ENCODE results near the gene TRPM4. TPM values are rescaled to one million over a fixed set of nuclear protein-coding genes. Genes with fewer than 3 reads are reported as not detected.
"Not testable (repeated sequence)": the region's sequence is repeated elsewhere in the genome, so short reads cannot be mapped to it uniquely, and the experiment has no call there.

The TRPM4 gene
- total and polyA plus RNA-seq, 5 donors, result 28.3 to 36.4 (median 32.5) TPM

DNA sequence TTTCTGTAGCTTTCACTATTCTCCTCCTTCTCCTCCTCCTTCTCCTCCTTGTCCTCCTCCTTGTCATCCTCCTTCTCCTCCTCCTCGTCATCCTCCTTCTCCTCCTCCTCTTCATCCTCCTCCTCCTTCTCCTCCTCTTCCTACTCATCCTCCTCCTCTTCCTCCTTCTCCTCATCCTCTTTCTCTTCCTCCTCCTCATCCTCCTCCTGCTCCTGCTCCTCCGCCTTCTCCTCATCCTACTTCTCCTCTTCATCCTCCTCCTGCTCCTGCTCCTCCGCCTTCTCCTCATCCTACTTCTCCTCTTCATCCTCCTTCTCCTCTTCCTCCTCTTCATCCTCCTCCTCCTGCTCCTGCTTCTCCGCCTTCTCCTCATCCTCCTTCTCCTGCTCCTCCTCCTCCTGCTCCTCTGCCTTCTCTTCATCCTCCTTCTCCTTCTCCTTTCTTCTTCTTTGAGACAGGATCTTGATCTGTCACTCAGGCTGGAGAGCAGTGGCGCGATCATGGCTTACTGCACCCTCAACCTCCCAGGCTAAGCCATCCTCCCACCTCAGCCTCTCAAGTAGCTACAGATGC, 36.3 kb downstream of the TRPM4 start:
- no peak for ATAC-seq
- Histone ChIP-seq H3K9me3 (ENCODE audit: control insufficient read depth, low read length) (no peaks in the 10 kb centered on the region), H3K27me3 (ENCODE audit: control insufficient read depth, insufficient read depth) (no peaks in the 10 kb centered on the region), H3K4me3 (ENCODE audit: low read length) (no peak overlapping the region), H3K4me1 (ENCODE audit: control insufficient read depth, insufficient read depth, low read length) (no peaks in the 10 kb centered on the region), H3K27ac (ENCODE audit: low read length) (no peak overlapping the region)
- DNase-seq, result no peak
- intact Hi-C loops (cut with DNase I), result loop anchor here in 1 of 4 donors (10.0 kb wide), 1 partner anchor 89 kb away; no protein-coding TSS in a partner anchor
- 92% methylated on average over 6 of the region's 6 CpGs for WGBS

DNA sequence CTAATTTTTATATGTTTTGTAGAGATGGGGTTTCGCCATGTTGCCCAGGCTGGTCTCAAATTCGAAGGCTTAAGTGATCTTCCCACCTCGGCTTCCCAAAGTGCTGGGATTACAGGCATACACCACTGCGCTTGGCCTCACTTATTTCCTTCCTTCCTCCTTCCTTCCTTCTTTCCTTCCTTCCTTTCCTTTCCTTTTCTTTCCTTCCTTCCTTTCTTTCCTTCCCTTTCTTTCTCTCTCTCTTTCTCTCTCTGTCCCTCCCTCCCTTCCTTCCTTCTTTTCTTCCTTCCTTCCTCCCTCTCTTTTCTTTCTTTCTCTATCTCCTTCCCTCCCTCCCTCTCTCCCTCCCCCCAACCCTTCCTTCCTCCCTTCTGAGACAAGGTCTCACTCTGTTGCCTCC, 36.8 kb downstream of the TRPM4 start:
- intact Hi-C loops (cut with DNase I), result loop anchor here in 1 of 4 donors (10.0 kb wide), 1 partner anchor 90 kb away; no protein-coding TSS in a partner anchor

DNA sequence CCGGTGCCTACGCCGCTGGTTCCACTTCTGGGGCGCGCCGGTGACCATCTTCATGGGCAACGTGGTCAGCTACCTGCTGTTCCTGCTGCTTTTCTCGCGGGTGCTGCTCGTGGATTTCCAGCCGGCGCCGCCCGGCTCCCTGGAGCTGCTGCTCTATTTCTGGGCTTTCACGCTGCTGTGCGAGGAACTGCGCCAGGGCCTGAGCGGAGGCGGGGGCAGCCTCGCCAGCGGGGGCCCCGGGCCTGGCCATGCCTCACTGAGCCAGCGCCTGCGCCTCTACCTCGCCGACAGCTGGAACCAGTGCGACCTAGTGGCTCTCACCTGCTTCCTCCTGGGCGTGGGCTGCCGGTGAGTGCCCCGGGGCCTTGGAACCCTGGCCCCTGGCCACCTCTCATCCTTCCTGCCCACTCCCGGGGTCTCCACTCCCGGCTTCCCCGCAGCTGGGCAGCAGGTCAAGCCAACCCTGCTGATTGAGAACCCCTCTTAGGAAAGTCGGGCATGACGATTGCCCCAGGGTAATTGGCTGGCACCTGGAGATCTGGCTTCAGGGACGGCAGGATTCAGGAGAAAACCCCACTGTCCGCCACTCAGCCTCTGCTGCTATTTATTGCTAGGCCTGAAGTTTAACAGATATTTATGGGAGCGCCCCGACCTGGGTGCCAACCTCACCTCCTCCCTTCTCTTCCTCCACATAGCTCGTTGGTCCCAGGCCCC, 39.1 kb downstream of the TRPM4 start:
- no peaks in the 10 kb centered on the region for H3K4me1 ChIP-seq (ENCODE audit: control insufficient read depth, insufficient read depth, low read length)
- H3K27ac ChIP-seq (ENCODE audit: low read length), result peak overlapping the region; percentile 50
- no peaks in the 10 kb centered on the region for H3K9me3 ChIP-seq (ENCODE audit: control insufficient read depth, low read length)
- intact Hi-C loops (cut with DNase I), result loop anchor here in 1 of 4 donors (10.0 kb wide), 1 partner anchor 92 kb away; no protein-coding TSS in a partner anchor
- DNase-seq (peak; percentile 33 to 85 (median 74)), ATAC-seq (peak; percentile 77 to 80)
- no peaks in the 10 kb centered on the region for H3K27me3 ChIP-seq (ENCODE audit: control insufficient read depth, insufficient read depth)
- WGBS, result 56% methylated on average over 40 of the region's 40 CpGs
- no peak overlapping the region for H3K4me3 ChIP-seq (ENCODE audit: low read length)

More for the DNA sequence above, 36.8 kb downstream of the TRPM4 start:
- no peaks in the 10 kb centered on the region for H3K4me1 ChIP-seq (ENCODE audit: control insufficient read depth, insufficient read depth, low read length)
- DNase-seq (no peak), ATAC-seq (no peak)
- H3K4me3 ChIP-seq (ENCODE audit: low read length), result no peak overlapping the region
- no peaks in the 10 kb centered on the region for H3K9me3 ChIP-seq (ENCODE audit: control insufficient read depth, low read length)
- WGBS, result 83% methylated on average over 4 of the region's 4 CpGs
- no peak overlapping the region for H3K27ac ChIP-seq (ENCODE audit: low read length)
- H3K27me3 ChIP-seq (ENCODE audit: control insufficient read depth, insufficient read depth), result no peaks in the 10 kb centered on the region

GRCh38 chr19:49200238-49200862, 42.8 kb downstream of the TRPM4 start:
- Histone ChIP-seq H3K27me3 (ENCODE audit: control insufficient read depth, insufficient read depth) (no peaks in the 10 kb centered on the region), H3K4me3 (ENCODE audit: low read length) (no peak overlapping the region), H3K4me1 (ENCODE audit: control insufficient read depth, insufficient read depth, low read length) (no peaks in the 10 kb centered on the region), H3K27ac (ENCODE audit: low read length) (no peak overlapping the region), H3K9me3 (ENCODE audit: control insufficient read depth, low read length) (no peaks in the 10 kb centered on the region)
- intact Hi-C loops (cut with DNase I), result loop anchor here in 2 of 4 donors (5.0 kb wide), 1 partner anchor 103 kb away; no protein-coding TSS in a partner anchor
- ATAC-seq, result peak; percentile 13 to 49
- DNase-seq, result peak in 1 of 3 donors; percentile 31
- WGBS, result 92% methylated on average over 29 of the region's 29 CpGs

- ATAC-seq (no peak), DNase-seq (no peak)
- 91% methylated on average over 7 of the region's 7 CpGs for WGBS
Observed at GRCh38 chr19:49201042-49201441, 43.5 kb downstream of the TRPM4 start.

DNA sequence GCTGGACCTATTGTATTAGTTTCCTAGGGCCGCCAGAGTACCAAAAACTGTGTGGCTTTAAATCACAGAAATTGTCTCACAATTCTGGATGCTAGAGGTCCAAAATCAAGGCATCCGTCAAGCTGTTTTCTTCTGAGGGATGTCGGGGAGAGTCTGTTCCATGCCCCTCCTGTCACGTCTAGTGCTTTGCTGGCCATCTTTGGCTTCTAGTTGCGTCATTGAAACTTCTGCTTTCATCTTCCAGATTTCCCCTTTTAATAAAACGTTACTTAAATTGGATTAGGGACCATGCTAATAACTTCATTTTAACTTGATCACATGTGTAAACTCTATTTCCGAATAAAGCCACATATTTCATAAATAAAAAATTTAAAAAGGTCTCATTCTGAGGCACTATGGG, 47.5 kb downstream of the TRPM4 start:
- ATAC-seq (no peak), DNase-seq (no peak)
- Histone ChIP-seq H3K9me3 (ENCODE audit: control insufficient read depth, low read length) (no peaks in the 10 kb centered on the region), H3K27ac (ENCODE audit: low read length) (no peak overlapping the region), H3K27me3 (ENCODE audit: control insufficient read depth, insufficient read depth) (no peaks in the 10 kb centered on the region), H3K4me3 (ENCODE audit: low read length) (no peak overlapping the region), H3K4me1 (ENCODE audit: control insufficient read depth, insufficient read depth, low read length) (no peaks in the 10 kb centered on the region)
- intact Hi-C loops (cut with DNase I), result loop anchor here in 1 of 4 donors (5.0 kb wide), 1 partner anchor 108 kb away; no protein-coding TSS in a partner anchor
- WGBS, result 79% methylated on average over 7 of the region's 7 CpGs

More at GRCh38 chr19:49201042-49201441, 43.5 kb downstream of the TRPM4 start:
- Histone ChIP-seq H3K27ac (ENCODE audit: low read length) (no peak overlapping the region), H3K27me3 (ENCODE audit: control insufficient read depth, insufficient read depth) (no peaks in the 10 kb centered on the region), H3K4me1 (ENCODE audit: control insufficient read depth, insufficient read depth, low read length) (no peaks in the 10 kb centered on the region), H3K4me3 (ENCODE audit: low read length) (no peak overlapping the region), H3K9me3 (ENCODE audit: control insufficient read depth, low read length) (no peaks in the 10 kb centered on the region)
- intact Hi-C loops (cut with DNase I), result loop anchor here in 2 of 4 donors (5.0 kb wide), 1 partner anchor 104 kb away; no protein-coding TSS in a partner anchor

- DNase-seq; H3K9me3 ChIP-seq (ENCODE audit: control insufficient read depth, low read length); ATAC-seq; H3K27ac ChIP-seq (ENCODE audit: low read length); H3K4me1 ChIP-seq (ENCODE audit: control insufficient read depth, insufficient read depth, low read length); H3K4me3 ChIP-seq (ENCODE audit: low read length); H3K27me3 ChIP-seq (ENCODE audit: control insufficient read depth, insufficient read depth): not testable (repeated sequence)
- intact Hi-C loops (cut with DNase I), result loop anchor here in 1 of 4 donors (5.0 kb wide), 1 partner anchor 112 kb away; no protein-coding TSS in a partner anchor
- 81% methylated on average over 4 of the region's 4 CpGs for WGBS
Observed at GRCh38 chr19:49209502-49209901, 51.9 kb downstream of the TRPM4 start.

GRCh38 chr19:49210108-49210900, 52.7 kb downstream of the TRPM4 start:
- H3K27ac ChIP-seq (ENCODE audit: low read length), result peak overlapping the region; percentile 36
- intact Hi-C loops (cut with DNase I), result loop anchor here in 1 of 4 donors (5.0 kb wide), 1 partner anchor 118 kb away; no protein-coding TSS in a partner anchor
- H3K9me3 ChIP-seq (ENCODE audit: control insufficient read depth, low read length), result no peaks in the 10 kb centered on the region
- no peaks in the 10 kb centered on the region for H3K27me3 ChIP-seq (ENCODE audit: control insufficient read depth, insufficient read depth)
- no peaks in the 10 kb centered on the region for H3K4me1 ChIP-seq (ENCODE audit: control insufficient read depth, insufficient read depth, low read length)
- no peak overlapping the region for H3K4me3 ChIP-seq (ENCODE audit: low read length)
- 59% methylated on average over 50 of the region's 50 CpGs for WGBS
- peak in 2 of 3 donors; percentile 65 to 68 for DNase-seq
- ATAC-seq, result peak; percentile 59 to 70

DNA sequence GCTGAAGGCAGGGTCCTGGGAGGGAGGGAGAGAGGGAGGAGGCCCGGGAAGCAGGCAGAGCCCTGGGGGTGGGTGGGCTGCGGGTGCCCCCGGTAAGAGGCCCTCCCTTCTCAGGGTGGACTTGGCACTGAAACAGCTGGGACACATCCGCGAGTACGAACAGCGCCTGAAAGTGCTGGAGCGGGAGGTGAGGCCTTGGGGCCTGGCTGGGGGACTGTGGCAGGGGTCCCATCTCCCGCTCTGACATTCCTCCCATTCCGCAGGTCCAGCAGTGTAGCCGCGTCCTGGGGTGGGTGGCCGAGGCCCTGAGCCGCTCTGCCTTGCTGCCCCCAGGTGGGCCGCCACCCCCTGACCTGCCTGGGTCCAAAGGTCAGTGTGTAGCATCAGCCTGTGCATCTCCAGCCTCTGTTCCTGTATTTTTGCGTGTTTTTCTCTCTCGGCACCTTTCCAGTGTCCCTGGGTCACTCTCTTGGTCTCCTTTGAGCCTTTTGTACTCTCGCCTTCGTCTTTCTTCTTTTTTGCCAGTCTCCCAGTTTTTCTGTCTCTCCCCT, 53.4 kb downstream of the TRPM4 start:
- Histone ChIP-seq H3K4me3 (ENCODE audit: low read length) (no peak overlapping the region), H3K4me1 (ENCODE audit: control insufficient read depth, insufficient read depth, low read length) (no peaks in the 10 kb centered on the region), H3K27ac (ENCODE audit: low read length) (no peak overlapping the region), H3K9me3 (ENCODE audit: control insufficient read depth, low read length) (no peaks in the 10 kb centered on the region), H3K27me3 (ENCODE audit: control insufficient read depth, insufficient read depth) (no peaks in the 10 kb centered on the region)
- intact Hi-C loops (cut with DNase I), result loop anchor here in 1 of 4 donors (5.0 kb wide), 1 partner anchor 119 kb away; no protein-coding TSS in a partner anchor
- peak; percentile 12 to 37 for ATAC-seq
- DNase-seq, result no peak
- WGBS, result 72% methylated on average over 19 of the region's 19 CpGs
